GM18909 (cell line): ENCODE data around the gene SOCS7.

Experiments
- ATAC-seq: cut with Tn5 transposase; IDR thresholded peaks from one replicate; pipeline ENCODE4 v1.9.1; 2021; ENCODE audit warnings: mild to moderate bottlenecking; ENCODE audit not compliant: unreplicated experiment, poor library complexity

SOCS7 gene

GRCh38 chr17:38418693-38419507 lies 67.3 kb downstream of the SOCS7 start:
- ATAC-seq = no peak

GRCh38 chr17:38419508-38419981 lies 67.9 kb downstream of the SOCS7 start:
- ATAC-seq = no peak

- no peak for ATAC-seq
Measured at GRCh38 chr17:38420518-38420917, 68.9 kb downstream of the SOCS7 start.

GRCh38 chr17:38421171-38421841 lies 69.7 kb downstream of the SOCS7 start:
- ATAC-seq = no peak

- ATAC-seq = no peak
Measured at GRCh38 chr17:38421871-38422827, 70.5 kb downstream of the SOCS7 start.

- no peak for ATAC-seq
Measured at GRCh38 chr17:38424297-38424972, 72.8 kb downstream of the SOCS7 start.

- no peak for ATAC-seq
Measured at GRCh38 chr17:38425031-38425430, 73.4 kb downstream of the SOCS7 start.

GRCh38 chr17:38425744-38426143 lies 74.1 kb downstream of the SOCS7 start:
- no peak for ATAC-seq

GRCh38 chr17:38426441-38426840 lies 74.8 kb downstream of the SOCS7 start:
- ATAC-seq = no peak

GRCh38 chr17:38427160-38427949 lies 75.7 kb downstream of the SOCS7 start:
- no peak for ATAC-seq

- ATAC-seq = peak; percentile 37
Measured at GRCh38 chr17:38428112-38428642, 76.5 kb downstream of the SOCS7 start, which contains the start of gene ARHGAP23. Gene ARHGAP23 (plus strand): TSS chr17:38428464. CDS start chr17:38428486, 22 bp downstream.

GRCh38 chr17:38428643-38429371 lies 77.2 kb downstream of the SOCS7 start:
- peak; percentile 29 for ATAC-seq

- ATAC-seq = no peak
Measured at GRCh38 chr17:38429476-38430100, 77.9 kb downstream of the SOCS7 start.

- no peak for ATAC-seq
Measured at GRCh38 chr17:38430316-38430715, 78.7 kb downstream of the SOCS7 start.

- ATAC-seq = no peak
Measured at GRCh38 chr17:38430822-38431221, 79.2 kb downstream of the SOCS7 start.

- ATAC-seq = no peak
Measured at GRCh38 chr17:38431346-38432145, 79.9 kb downstream of the SOCS7 start.

GRCh38 chr17:38434178-38434665 lies 82.6 kb downstream of the SOCS7 start:
- ATAC-seq = no peak
